Measurements from ENCODE around the gene ICA1.
"Not testable (repeated sequence)": the region's sequence is repeated elsewhere in the genome, so short reads cannot be mapped to it uniquely, and the experiment has no call there.

The ICA1 gene

GRCh38 chr7:8254215-8254614 lies 7.8 kb downstream of the ICA1 start:
- Histone ChIP-seq H3K36me3 (no peaks in the 10 kb centered on the region), H3K27ac (no peak overlapping the region)
- TF ChIP-seq CTCF (IDR thresholded peaks at IDR 0.05; ENCODE audit: low read depth, low read length), result no peak

GRCh38 chr7:8251195-8251594 lies 10.8 kb downstream of the ICA1 start:
- Histone ChIP-seq H3K4me3 (ENCODE audit: low read depth, low read length) (no peak overlapping the region), H3K27ac (no peak overlapping the region), H3K9me3 (ENCODE audit: severe bottlenecking) (no peaks in the 10 kb centered on the region), H3K27me3 (ENCODE audit: insufficient read depth, low read depth, severe bottlenecking) (no peaks in the 10 kb centered on the region), H3K36me3 (no peaks in the 10 kb centered on the region)
- TF ChIP-seq CTCF (IDR thresholded peaks at IDR 0.05; ENCODE audit: low read depth, low read length), result no peak
- no peak for DNase-seq

More at GRCh38 chr7:8254215-8254614, 7.8 kb downstream of the ICA1 start:
- Histone ChIP-seq H3K4me3 (ENCODE audit: low read depth, low read length) (no peak overlapping the region), H3K27me3 (ENCODE audit: insufficient read depth, low read depth, severe bottlenecking) (no peaks in the 10 kb centered on the region), H3K9me3 (ENCODE audit: severe bottlenecking) (no peaks in the 10 kb centered on the region)
- no peak for DNase-seq

GRCh38 chr7:8250547-8250946 lies 11.4 kb downstream of the ICA1 start:
- no peak for TF ChIP-seq CTCF (IDR thresholded peaks at IDR 0.05; ENCODE audit: low read depth, low read length)
- no peak overlapping the region for H3K4me3 ChIP-seq (ENCODE audit: low read depth, low read length)

GRCh38 chr7:8249121-8249520 lies 12.8 kb downstream of the ICA1 start:
- Histone ChIP-seq H3K27ac (no peak overlapping the region), H3K27me3 (ENCODE audit: insufficient read depth, low read depth, severe bottlenecking) (no peaks in the 10 kb centered on the region), H3K4me3 (ENCODE audit: low read depth, low read length) (no peak overlapping the region), H3K36me3 (no peaks in the 10 kb centered on the region), H3K9me3 (ENCODE audit: severe bottlenecking) (peaks cover 5% of the 10 kb centered on the region)
- no peak for DNase-seq
- TF ChIP-seq CTCF (IDR thresholded peaks at IDR 0.05; ENCODE audit: low read depth, low read length), result no peak

More at GRCh38 chr7:8250547-8250946, 11.4 kb downstream of the ICA1 start:
- Histone ChIP-seq H3K36me3 (no peaks in the 10 kb centered on the region), H3K9me3 (ENCODE audit: severe bottlenecking) (no peaks in the 10 kb centered on the region), H3K27ac (no peak overlapping the region), H3K27me3 (ENCODE audit: insufficient read depth, low read depth, severe bottlenecking) (no peaks in the 10 kb centered on the region)
- DNase-seq, result no peak

GRCh38 chr7:8246020-8246419 lies 15.9 kb downstream of the ICA1 start:
- TF ChIP-seq CTCF (IDR thresholded peaks at IDR 0.05; ENCODE audit: low read depth, low read length), result no peak
- Histone ChIP-seq H3K27me3 (ENCODE audit: insufficient read depth, low read depth, severe bottlenecking) (no peaks in the 10 kb centered on the region), H3K36me3 (no peaks in the 10 kb centered on the region), H3K9me3 (ENCODE audit: severe bottlenecking) (peaks cover 13% of the 10 kb centered on the region), H3K4me3 (ENCODE audit: low read depth, low read length) (no peak overlapping the region), H3K27ac (no peak overlapping the region)
- DNase-seq, result no peak

- not testable (repeated sequence) for H3K27ac ChIP-seq; H3K36me3 ChIP-seq; DNase-seq; H3K27me3 ChIP-seq (ENCODE audit: insufficient read depth, low read depth, severe bottlenecking); H3K4me3 ChIP-seq (ENCODE audit: low read depth, low read length)
- peaks cover 13% of the 10 kb centered on the region for H3K9me3 ChIP-seq (ENCODE audit: severe bottlenecking)
Observed at GRCh38 chr7:8245032-8245431, 16.9 kb downstream of the ICA1 start.

GRCh38 chr7:8243059-8243458 lies 18.9 kb downstream of the ICA1 start:
- not testable (repeated sequence) for H3K4me3 ChIP-seq (ENCODE audit: low read depth, low read length); H3K27ac ChIP-seq; DNase-seq; H3K27me3 ChIP-seq (ENCODE audit: insufficient read depth, low read depth, severe bottlenecking); H3K36me3 ChIP-seq
- peaks cover 13% of the 10 kb centered on the region for H3K9me3 ChIP-seq (ENCODE audit: severe bottlenecking)

- DNase-seq; H3K27me3 ChIP-seq (ENCODE audit: insufficient read depth, low read depth, severe bottlenecking); H3K27ac ChIP-seq; H3K36me3 ChIP-seq; H3K4me3 ChIP-seq (ENCODE audit: low read depth, low read length); H3K9me3 ChIP-seq (ENCODE audit: severe bottlenecking): not testable (repeated sequence)
Observed at GRCh38 chr7:8239702-8240362, 22.1 kb downstream of the ICA1 start.

Measured in WERI-Rb-1 (cell line).